GM21515 (cell line): ENCODE results near the gene DAND5.

Experiments
- ATAC-seq: cut with Tn5 transposase; IDR thresholded peaks from one replicate; pipeline ENCODE4 v1.9.1; 2021; ENCODE audit not compliant: unreplicated experiment

Gene DAND5

GRCh38 chr19:12991296-12991695 is 21.9 kb downstream of the DAND5 start:
- ATAC-seq: no peak

- no peak for ATAC-seq
Observed at GRCh38 chr19:12992729-12993128, 23.4 kb downstream of the DAND5 start.

GRCh38 chr19:12993562-12993961 is 24.2 kb downstream of the DAND5 start:
- no peak for ATAC-seq

- ATAC-seq: no peak
Observed at GRCh38 chr19:12994701-12995595, 25.6 kb downstream of the DAND5 start, which contains the start of gene NFIX. TSS of gene NFIX (plus strand) at chr19:12995475. CDS start at chr19:12995838, 363 bp downstream.

GRCh38 chr19:12995596-12996405 is 26.4 kb downstream of the DAND5 start:
- no peak for ATAC-seq

- ATAC-seq: no peak
Observed at GRCh38 chr19:12996406-12997094, 27.2 kb downstream of the DAND5 start.

GRCh38 chr19:12997179-12997966 is 28.0 kb downstream of the DAND5 start:
- ATAC-seq: no peak

GRCh38 chr19:12997967-12998940 is 28.9 kb downstream of the DAND5 start:
- no peak for ATAC-seq

- no peak for ATAC-seq
Observed at GRCh38 chr19:13001166-13001501, 31.8 kb downstream of the DAND5 start.

- no peak for ATAC-seq
Observed at GRCh38 chr19:13001502-13002165, 32.3 kb downstream of the DAND5 start.

GRCh38 chr19:13002166-13002898 is 33.0 kb downstream of the DAND5 start:
- no peak for ATAC-seq

GRCh38 chr19:13003081-13003480 is 33.7 kb downstream of the DAND5 start:
- no peak for ATAC-seq

- no peak for ATAC-seq
Observed at GRCh38 chr19:13004273-13004672, 34.9 kb downstream of the DAND5 start.

GRCh38 chr19:13005253-13005652 is 35.9 kb downstream of the DAND5 start:
- ATAC-seq: no peak

GRCh38 chr19:13005861-13006370 is 36.5 kb downstream of the DAND5 start:
- no peak for ATAC-seq

- ATAC-seq: no peak
Observed at GRCh38 chr19:13006431-13007281, 37.3 kb downstream of the DAND5 start.
